HG03565 (cell line): ENCODE data around the gene MYOM1.
A peak's percentile ranks its signal among the peaks of the same experiment; 100 is the strongest.

Experiments used
- ATAC-seq: cut with Tn5 transposase; IDR thresholded peaks from one replicate; pipeline ENCODE4 v1.9.1; 2021; ENCODE audit warnings: mild to moderate bottlenecking, moderate library complexity; ENCODE audit not compliant: unreplicated experiment

MYOM1 gene

DNA sequence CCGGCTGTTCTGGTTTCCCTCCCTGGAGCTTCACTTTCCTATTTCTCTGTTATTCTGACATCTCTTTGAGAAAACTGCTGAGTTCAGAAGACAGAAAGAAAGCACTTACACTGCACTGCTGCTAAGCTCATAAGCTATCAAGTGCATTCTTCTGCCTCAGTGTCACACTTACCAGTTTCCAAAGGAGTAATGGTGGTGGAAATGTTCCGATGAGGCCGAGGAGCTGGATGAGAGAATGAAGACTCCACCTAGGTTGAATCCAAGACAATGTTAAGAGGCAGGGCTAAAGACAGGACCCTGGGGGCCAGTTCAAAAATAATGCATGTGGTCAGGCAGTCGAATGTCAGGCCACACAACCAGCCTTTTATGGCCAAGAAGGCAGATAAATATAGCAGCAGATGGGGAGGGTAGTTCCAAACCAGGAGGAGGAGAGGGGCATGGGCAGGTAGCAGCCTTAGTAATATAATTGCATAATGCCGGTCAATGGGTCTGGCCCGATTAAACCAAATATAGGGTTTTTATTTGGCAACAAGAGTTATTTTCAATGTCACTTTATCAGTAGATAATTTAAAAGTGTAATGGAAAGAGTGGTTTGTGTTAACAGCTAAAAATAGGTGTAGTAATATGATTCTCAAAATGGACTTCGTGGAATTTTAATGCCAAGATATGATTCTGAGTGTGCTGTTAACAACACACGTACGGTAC, at the start of gene MYOM1:
TSS of gene MYOM1 (minus strand) at position 338 of the 705 bp plus-strand sequence. CDS start 4,745 bp downstream, outside the sequence.
- no peak for ATAC-seq

DNA sequence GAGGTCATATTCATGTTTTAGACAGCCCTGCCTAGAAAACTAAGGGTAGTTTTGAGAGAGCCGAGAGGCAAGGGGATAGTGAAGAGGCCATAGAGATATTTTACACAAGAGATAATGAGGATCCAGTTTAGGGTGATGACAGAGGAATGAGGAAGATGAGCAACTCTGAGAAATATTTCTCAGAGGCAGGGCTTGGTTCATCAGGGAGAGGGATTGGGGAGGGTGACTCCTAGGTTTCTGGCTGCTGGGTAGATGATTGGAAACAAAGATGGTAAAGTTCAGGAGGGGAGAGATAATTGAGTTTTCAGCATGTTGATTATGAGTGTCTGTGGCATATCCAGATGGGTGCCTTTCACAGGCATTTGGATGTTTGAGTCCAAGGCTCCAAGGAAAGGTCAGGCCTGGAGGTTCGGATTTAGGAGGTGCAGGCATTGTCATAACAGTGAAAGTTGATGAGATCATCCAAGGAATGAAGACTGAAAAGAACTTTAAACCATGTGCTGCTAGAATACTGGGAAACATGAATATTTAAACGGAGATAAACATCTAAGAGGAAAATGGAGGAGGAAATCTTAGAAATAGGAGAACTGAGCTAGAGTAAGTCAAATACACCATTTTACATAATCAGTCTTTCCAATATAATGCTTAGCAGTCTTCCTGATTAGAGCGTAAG, 49.6 kb upstream of the MYOM1 start:
- ATAC-seq: no peak

DNA sequence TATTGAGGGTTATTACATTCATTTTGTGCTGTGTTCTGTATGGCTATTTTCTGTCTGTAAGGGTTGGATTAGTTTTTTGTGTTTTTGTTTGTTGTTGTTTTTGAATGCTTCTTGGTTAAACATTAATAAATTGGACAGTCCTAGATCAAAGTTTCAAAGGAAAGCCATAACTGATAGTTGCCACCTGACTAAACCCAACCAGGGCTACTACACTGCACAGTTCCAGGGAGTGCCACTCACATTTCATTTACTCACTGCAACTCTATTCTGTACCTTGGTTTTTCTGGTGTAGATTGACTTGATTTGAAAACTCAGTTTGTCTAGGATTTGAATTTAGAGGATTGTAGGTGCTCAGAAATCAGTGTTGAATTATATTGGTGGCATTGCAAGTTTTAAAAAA, 48.5 kb upstream of the MYOM1 start:
- no peak for ATAC-seq

DNA sequence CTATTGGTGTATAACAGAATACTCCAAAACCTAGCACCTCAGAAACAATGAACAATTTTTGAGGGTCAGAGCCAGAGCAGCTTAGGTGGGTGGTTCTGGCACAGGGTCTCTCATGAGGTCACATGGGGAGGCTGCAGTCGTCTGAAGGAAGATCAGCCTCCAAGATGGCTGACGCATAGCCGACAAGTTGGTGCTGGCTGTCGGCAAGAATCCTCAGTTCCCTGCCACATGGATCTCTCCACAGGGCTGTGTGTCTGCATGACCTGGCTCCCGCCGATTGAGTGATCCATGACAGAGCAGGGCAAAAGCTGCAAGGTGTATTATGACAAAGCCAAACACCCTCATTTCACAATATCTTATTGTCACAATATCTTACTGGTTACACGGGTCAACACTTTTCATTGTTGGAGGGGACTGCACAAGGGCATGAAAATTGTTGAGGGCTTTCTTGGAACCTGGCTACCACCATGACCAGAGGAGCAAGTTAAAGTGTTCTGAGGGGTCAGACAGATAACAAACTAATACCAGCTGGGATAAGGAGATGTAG, 46.4 kb upstream of the MYOM1 start:
- no peak for ATAC-seq

DNA sequence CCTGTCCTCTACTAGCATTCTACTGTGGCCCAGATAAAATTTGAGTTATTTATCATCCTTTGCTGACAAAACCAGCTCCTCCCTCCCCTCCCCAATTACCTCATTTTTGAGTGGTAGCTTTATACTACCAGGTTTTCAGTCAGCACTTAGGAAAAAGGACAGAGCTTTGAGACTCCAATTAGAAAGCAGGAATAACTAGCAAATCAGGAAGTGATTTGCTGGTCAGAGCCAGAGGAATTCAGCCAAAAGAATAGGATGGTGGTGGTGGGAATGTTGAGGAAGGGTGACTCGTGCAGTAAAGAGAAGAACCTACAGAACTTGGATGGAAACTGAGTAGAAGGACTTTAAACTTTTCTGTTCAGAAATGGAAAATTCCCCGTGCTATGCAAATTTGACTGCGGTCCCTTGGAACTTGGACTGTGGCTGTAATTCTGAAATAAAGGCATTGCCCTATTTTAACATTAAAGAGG, 45.8 kb upstream of the MYOM1 start:
- no peak for ATAC-seq

DNA sequence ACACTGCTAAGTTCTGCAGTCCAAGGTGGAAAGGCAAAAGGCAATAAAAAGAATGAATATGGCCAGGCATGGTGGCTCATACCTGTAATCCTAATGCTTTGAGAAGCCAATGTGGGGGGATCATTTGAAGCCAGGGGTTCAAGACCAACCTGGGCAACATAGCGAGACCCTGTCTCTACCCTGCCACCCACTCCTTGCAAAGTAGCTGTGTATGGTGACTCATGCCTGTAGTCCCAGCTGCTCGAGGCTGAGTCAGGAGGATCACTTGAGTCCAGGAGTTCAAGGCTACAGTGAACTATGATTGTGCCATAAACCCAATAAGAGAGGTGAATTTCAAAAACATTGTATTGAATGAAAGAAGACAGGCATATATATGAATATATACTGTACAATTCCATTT, 44.6 kb upstream of the MYOM1 start:
- ATAC-seq: no peak

DNA sequence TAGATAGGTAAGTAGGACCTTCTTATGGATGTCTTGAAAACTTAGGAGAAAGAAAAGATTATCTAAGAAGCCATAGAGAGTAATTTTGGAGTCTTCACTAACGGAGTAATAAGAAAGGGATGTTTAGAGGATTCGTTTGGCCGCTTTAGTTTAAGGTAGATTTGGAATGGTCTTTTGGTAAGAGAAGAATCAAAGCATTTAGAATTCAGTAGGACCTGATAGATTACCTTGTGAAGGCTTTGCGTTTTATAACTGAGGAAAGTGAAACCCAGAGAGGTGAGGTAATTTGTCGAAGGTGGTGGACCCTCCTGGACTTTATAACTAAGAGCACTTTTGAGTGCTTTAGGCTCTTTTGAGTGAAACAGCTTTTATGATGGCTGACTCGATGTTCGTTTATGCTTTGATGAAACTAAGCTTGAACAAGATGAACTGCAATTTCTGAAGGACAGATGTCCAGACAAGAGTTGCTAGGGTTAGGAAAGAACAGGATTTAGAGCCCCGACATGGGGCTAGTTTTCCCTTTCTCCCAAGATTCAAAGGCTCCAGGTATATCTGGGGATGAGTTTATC, 43.4 kb upstream of the MYOM1 start:
- no peak for ATAC-seq

DNA sequence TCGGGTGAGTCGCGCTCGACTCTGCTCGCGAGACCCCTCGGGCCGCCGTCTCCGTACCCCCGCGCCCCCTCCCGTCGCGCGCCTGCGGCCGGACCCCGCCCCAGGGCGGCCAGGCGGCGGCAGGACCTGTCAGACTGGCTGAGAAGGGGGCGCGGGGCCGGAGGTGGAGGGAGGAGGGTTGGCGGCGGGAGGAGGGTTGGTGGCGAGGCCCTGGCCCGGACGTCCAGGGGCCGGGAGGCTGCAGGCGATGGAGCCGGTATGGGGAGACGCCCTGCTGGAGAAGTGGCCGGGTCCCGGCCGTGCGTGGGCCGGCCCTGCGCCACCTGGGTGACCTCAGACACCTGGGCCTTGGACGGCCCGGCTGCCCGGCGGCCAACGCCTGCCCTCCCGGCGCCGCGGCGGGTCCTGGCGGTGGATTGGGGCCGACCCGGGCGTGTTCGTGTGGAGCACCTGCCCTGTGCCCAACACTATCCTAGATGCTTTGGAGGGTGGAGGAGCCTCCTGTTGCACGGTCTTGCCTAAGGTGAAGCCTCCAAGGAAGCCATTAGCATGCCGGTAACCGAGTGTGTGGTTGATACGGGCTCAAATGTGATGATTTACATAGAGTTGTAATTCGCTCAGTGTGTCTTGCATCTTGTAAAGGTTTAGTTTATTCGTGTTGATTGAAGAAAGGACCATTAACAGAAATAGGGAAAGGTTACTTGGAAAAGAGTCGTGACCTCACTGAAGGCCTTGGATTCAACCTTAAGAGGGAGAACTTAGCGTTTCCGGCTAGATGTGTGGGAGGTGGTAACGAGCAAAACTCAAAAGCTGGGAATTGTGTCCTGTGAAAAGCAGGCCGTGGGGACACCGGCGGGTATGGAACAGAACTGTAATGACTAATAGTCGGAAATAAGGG, 42.7 kb upstream of the MYOM1 start:
- peak; percentile 13 for ATAC-seq

DNA sequence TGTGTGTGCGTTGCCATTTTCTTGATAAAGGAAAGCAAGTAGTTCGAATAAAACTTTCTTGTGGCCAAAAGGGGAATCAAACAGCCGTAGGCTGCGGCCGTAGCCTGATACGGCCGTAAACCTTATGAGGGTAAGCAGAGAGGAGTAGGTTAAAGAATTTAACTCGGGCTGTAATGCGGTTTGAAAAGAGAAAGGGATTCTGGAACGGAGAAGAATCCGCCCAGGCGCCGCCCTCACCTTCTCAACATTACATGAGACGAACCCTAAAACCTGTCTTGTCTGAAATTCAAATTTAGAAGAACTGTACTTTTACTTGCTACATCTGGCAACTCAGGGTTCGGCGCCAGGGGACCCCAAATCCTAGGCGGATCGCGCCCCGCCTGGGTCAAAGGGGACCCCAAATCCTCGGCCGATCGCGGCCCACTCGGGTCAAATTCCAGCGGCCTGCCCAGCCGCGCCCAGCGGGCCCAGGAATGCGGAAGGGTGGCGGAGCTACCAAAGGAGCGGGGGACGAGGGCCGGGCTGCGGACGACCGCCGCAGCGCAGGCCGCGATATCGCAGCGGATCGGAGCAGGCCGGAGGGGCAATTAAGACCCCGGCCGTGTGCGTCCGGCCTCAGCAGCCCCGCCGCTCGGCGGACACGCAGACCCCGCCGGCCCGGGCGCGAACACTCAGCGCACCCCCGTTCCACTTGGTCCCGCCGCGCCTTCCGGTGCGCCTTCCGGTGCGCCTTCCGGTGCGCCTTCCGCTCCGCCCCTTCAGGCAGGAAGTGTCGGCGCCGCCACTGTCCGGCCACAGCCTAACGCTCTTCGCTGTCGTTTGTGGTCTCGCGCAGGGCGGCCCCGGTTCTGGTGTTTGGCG, 41.8 kb upstream of the MYOM1 start, which contains the start of gene MYL12B:
TSS of gene MYL12B (plus strand) at position 761 of the 861 bp plus-strand sequence. CDS start 10,766 bp downstream, outside the sequence.
- ATAC-seq: peak; percentile 75

DNA sequence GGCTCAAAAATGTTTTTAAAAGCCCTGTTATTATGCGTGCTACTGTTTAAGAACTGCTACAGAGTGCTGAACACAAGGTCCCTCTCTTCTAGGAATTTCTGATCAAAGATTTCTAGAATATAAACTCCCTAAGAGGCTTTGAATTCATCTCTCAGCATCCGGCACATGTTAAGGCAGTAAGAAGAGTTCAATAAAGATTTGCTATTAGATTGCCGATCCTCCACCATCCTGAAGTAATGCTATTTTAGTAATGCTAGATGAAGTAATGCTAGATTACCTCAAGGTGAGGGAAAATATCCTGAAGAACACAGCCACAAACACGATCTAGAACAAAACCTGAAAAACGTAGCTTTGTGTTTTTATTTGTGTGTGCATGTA, 41.2 kb upstream of the MYOM1 start:
- no peak for ATAC-seq

DNA sequence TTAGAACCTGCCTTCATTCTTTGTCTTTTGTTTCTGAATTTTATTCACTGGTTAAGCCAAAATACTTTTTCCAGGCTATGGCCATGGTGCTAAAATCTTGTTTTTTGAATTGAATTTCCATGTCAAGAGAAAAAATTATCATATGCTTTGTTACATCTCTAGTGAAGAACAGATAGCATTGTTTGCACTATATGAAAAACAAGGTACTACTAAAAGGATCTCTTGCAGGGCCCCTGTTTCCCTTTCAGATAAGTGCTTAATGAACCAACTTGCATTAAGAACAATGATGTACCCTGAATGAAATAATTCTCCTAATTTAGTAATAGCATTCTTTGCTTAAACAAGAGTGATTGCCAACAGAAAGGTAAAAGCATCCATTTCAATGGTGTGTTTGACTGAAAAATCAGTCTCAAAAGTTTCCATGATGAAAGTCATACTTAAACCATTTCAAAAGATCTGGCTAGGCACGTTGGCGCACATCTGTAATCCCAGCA, 37.9 kb upstream of the MYOM1 start:
- no peak for ATAC-seq

DNA sequence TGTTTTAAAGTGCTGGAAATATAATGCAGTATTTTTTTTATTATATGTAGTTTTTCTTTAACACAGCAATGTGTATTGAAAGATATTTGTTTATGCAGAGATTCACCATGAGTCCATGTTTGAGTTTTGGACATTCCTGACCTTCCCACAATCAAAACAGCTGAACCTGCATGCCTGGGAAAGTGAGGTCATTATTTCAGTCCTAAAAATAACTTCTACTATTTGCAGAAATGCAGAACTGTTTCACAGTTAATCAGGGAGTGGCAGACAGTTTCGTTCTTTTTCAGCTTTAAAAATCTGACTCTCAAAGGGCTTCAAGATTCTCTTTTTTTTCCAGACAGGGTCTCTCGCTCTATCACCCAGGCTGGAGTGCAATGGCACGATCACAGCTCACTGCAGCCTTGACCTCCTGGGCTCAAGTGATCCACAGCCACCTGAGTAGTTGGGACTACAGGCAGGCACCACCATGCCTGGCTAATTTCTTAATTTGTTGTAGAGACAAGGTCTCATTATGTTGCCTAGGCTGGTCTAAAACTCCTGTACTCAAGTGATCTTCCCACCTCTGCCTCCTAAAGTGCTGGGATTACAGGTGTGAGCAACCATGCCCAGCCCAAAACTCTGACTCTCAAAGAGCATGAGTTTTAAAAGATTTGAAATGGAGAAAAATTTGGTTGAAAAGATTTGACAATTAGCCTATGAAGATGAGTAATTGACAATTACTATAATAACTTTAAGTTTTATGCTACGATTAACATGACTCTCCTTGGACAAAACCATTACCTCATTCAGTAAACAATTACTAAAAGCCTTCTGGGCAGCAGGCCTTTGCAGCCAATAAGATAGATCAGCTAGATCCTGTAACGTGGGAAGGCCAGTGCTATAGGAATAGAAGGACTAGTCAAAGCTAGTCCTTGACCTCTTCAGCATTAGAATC, 37.2 kb upstream of the MYOM1 start:
- no peak for ATAC-seq

DNA sequence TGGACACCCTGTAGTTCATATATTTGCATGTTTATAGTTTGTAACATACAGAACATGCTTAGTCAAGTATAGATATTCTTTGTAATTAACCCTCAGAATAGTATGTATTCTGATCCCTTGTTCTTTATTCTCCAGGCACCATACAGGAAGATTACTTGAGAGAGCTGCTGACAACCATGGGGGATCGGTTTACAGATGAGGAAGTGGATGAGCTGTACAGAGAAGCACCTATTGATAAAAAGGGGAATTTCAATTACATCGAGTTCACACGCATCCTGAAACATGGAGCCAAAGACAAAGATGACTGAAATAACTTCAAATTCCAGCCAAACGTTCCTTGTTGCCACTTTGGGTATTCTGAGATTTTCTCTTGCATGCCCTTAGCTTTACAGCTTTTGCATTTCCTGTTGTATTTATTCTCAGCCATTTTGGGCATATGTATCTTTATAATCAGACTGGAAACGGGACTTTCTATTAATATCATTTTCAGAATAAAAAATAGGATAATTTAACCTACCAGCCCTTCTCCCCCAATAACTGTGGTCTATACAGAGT, 35.9 kb upstream of the MYOM1 start:
- ATAC-seq: no peak

DNA sequence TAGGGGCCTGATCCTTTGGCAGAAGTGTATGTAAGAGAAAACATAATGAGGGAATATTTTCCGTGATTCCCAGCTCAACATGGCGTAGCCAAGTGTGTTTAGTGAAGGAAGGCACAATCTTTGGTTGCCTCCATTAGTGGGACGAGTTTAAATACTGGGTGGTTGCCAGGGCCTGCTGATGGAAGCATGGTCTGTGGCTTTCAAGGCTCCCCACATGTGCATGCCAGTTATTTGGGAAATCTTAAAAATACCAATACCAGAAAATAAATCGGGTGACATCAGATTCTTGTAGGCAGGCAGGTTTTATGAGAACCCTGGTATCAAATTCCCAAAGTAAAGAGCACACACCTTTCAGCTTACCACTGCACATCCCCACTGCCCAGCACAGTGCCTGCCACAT, 35.0 kb upstream of the MYOM1 start:
- no peak for ATAC-seq

DNA sequence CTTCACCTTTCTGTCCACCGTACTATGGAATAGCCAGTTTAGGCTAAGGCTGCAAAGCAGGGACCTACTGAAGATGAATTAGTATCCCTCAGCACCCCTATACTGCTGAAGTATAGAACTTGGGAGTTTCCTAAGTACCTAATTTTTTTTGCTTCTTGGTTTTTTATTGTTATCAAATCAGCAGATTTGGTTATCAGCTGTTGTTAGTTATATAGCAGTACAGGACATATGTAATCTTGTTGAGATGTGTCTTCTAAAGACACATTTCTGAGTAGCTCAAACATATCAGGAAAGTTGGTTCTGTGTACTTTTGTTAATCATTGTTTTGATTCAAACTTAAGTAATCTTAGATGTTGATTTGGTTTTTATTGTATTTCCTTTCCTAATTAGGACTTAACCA, 33.1 kb upstream of the MYOM1 start:
- no peak for ATAC-seq

DNA sequence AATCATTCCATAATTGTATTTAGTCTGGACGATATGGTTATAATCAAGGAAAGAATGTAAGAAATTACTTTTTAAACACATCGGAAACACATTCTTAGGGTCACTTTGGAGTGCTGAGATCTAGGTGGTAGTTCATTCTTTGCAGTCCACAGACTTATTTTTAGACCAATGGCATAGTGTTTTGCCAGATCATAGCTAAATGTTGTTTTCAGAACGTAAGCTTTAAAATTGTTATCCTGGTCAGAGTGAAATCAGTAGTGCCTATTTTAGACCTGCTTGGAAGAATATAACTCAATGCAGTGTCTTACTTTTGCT, 32.2 kb upstream of the MYOM1 start:
- no peak for ATAC-seq

DNA sequence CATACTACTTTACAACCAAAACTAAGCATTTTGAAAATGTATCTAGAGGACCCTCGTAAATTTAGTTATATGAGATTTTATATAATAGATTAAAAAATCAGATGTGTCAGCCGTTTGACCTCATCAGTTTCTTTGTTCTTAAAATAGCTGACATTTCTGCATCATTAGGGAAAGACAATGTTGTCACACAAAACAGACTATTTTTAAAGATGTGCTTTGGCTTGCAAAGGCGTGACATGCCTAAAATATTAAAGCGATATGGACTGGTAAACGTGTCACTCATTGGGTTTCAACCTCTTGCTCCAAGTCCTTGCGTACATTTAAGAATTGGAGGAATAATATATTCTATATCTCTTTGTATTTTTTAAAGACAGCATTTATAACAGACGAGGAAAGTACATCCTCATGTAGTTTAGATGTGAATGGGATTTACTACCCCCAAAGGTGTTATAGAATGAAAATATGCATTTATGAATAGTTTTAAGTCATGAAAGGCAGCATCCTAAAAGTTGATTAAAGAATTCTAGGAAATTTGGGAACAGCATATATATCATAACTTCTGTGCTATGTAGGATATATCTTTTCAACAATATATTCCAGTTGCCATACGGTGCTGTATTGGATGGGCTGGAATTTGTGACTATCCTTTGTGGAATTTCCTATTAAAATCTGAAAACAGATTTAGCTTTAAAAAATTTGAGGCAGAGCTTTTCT, 31.6 kb upstream of the MYOM1 start:
- no peak for ATAC-seq
